GM18520 (cell line): ENCODE data around the gene SLC1A4.

Experiments used
- ATAC-seq: cut with Tn5 transposase; IDR thresholded peaks from one replicate; pipeline ENCODE4 v1.9.1; 2021; ENCODE audit not compliant: unreplicated experiment

Gene SLC1A4

DNA sequence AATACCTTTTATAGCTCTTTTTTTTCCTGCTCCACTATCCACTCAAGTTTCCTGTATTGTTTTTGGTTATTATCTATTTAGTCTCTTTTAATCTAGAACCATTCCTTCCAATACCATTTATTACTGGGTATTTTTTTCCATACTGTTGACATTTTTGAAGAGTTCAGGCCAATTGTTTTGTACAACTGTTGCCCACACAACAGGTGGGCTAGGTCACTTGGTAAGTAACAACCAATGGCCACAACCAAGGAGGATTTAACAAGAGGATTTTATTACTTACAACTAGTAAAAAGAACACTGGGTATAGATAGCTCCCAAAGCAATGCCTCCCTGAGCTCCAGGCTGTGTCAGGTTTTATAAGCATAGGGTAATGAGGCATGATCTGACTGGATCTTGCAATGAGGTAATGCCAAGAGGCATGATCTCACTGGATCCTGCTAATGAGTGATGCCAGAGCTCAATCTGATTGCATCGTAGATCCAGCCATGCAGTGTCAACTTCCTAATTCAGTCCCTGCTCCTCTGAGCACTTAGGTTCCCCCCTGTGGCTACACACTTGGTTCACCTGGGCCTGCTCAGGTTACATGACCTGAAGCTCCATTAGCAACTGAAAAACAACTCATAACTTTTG, 59.9 kb downstream of the SLC1A4 start:
- ATAC-seq: no peak

DNA sequence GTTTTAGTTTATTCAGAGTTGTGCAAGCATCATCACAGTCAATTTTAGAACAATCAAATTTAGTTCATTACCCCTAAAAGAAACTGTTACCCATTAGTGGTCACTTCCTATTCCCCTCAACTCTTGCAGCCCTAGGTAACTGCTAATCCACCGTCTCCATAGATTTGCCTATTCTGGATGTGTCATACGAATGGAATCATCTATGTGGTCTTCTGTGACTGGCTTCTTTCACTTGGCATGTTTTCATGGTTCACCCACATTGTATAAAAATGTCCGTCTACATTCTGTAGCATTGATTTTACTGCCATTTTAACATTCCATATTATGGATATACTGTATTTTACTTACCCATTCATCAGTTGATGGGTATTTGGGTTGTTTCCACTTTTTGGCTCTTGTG, 61.7 kb downstream of the SLC1A4 start:
- ATAC-seq: no peak

DNA sequence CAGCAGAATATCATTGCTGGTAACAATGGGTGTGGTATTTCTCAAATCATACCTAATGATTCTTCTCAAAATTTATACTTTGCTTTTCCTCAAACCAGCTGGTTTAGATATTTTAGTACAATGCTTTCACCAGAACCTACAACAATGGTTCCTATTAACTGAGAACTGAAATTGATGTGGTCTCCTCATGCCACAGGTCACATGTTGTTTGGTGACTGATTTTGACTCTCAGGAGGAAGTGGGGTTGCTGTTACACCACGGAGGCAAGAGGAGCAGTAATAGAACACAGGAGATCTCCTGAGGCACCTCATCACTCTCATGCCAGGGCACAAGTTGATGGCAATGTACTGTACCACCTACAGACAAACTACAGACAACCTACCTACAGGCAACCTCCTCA, 64.0 kb downstream of the SLC1A4 start:
- ATAC-seq: peak; percentile 48

DNA sequence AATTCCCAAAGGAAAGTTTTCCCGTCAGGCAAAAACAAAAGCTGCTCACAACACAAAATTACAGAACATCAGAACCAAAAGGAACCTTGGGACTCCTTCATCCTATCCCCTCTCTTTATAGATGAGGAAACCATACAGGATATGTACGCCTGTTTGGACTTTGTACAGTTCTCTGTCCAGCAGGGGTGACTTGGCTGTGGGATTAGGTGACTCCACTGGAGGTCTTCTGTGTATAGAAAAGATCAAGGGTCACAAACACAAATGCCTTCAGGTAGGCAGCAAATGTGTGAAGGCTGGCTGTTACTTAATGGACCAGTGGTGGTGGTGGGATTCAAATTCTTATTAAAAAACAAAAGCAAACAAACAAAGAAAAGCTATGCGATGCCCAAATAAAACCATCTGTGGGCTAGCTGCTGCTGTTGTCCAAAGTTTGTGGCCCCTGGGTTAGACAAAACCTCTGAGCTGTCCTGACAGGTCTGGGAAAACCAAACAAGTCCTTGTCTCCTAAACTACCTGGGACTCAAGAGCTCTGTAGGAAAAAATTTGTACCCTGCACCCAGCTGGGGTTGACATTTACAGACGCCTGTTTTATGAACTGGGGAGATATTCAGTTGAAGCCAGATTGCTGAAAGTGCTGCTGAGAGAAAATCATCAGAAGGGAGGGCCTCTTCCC, 65.7 kb downstream of the SLC1A4 start:
- no peak for ATAC-seq

DNA sequence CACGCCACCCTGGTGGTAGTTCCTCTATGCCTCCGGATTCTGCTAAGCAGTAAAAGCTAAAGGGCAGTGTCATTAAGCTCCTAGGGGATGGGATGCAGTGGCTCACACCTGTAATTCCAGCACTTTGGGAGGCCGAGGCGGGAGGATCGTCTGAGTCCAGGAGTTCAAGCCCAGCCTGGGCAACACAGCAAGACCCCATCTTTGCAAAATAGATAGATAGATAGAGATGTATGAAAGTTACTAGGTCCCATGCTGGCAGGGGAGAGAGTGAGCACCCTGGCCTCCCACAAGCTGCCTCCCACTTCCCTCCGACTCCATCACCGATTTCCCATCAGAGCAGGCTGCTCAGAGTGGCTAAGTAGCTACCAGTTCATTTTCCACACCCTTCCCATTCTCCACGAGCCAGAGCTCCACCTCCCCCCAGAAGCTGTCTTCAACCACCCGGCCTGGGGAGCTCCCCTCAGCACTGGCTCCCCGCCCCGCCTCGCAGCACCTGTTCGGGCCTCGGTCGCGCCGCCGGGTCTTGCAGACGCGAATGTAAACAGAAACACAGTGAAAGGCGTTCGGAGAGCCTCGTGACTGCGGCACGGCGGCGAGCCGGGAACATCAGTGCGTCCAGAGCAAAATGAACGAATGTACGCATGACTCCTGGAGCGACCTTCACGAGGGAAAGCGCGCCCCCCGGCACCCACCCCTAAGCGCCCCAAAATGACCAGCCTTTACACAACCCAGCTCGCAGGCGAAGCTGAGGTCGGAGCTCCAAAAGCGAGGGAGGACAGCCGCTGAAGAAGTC, 66.4 kb downstream of the SLC1A4 start:
- peak; percentile 11 for ATAC-seq

DNA sequence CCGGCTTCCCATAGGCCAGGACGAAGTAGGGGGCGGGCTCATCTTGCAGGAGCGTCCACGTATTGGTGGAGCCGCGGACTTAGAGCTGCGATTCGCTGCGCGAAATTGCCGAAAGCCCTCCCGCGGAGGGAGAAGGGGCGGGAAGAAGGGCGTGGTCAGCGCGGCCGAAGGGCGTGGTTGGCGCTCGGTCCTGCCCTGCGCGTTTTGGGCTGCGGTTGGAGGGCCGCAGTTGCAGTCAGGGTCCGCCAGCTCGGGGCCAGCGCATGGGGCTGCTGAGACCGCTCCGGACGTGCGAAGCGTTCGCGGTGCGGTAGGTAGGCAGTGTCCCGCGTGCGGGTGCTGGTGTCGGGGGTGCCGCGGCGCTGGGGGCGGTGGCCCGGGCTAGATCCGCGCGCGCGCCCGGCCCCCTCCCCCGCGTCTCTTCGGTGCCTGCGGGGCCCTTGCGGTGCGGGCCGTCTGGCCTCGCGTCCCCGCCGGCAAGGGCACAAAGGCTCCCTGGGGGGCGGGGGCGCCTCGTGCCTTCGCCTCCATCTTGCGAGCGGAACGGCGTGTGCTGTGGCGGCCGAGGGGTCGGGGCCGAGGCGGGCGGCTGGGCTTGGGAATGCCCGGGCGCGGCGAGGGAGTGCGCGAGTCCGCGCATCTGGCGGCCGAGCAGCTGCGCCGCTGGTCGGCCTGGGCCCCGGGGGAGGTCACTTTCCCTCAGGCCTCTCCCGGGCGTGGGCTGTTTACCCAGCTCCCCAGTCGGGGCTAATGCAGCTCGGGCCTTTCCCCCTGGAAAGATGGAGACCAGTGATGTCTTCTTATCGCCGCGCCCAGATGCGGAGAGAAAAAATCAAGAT, 67.2 kb downstream of the SLC1A4 start, which contains the start of gene CEP68:
TSS of gene CEP68 (plus strand) at position 202 of the 839 bp plus-strand sequence. CDS start 13,029 bp downstream, outside the sequence.
- ATAC-seq: peak; percentile 79

DNA sequence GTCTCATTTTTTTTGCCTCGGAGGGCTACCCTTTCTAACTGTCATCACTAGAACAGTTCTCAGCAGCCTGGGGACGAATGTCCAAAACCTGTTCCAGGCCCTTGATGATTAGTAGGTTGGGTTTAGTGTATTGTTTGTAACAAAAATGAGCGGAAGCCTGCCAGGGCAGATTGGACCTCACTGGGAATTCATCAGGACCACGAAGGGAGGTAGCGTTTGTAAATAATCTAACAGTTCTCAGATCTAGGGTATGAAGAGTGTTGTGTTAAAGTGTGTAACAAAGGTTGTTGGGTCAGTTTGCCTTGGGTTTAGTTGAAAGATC, 67.8 kb downstream of the SLC1A4 start:
- ATAC-seq: no peak

DNA sequence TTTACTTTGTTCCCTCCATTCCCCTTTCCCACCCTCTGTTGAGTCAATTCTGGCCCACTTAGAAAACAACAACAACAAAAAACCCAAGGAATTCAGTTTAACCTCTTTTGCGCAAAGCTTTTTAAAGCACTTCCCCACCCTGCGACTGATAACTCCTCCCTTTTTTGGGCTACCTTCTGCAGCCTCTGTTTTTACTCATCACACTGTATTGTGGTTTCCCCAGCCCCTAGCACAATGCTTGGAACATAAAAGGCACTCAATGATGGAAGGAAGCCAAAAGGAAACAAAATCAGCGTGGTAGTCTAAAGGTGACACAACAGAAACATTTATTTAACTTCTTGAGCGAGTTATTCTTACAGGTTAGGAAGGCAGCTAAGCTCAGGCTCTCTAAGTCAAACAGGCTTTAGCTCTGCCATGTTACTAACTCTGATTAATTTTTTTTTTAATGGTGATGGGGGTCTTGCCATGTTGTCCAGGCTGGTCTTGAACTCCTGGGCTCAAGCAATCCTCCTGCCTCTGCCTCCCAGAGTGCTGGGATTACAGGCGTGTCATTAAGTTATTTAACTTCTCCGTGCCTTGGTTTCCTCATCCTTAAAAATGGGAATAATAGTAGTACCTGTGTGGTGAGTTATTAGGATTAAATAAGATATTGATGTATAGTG, 68.3 kb downstream of the SLC1A4 start:
- ATAC-seq: no peak

DNA sequence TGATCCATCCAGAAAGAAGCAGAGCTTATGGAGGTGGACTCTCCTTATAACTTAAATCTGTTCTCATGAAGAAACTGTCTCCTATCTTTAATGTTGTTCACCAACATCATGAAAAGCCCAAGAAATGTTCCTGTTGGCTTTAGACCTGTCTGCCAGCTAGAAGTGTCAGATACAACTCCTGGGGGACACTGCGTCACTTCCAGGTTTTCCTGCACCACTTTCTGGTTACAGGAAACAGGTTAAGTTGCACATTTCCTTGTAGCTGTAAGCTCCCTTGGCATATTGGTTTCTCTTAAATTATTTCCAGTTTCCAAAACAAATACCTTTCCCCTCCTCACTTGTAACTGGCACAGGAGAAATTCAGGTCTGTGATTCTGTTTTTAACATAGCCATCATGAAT, 69.9 kb downstream of the SLC1A4 start:
- no peak for ATAC-seq

DNA sequence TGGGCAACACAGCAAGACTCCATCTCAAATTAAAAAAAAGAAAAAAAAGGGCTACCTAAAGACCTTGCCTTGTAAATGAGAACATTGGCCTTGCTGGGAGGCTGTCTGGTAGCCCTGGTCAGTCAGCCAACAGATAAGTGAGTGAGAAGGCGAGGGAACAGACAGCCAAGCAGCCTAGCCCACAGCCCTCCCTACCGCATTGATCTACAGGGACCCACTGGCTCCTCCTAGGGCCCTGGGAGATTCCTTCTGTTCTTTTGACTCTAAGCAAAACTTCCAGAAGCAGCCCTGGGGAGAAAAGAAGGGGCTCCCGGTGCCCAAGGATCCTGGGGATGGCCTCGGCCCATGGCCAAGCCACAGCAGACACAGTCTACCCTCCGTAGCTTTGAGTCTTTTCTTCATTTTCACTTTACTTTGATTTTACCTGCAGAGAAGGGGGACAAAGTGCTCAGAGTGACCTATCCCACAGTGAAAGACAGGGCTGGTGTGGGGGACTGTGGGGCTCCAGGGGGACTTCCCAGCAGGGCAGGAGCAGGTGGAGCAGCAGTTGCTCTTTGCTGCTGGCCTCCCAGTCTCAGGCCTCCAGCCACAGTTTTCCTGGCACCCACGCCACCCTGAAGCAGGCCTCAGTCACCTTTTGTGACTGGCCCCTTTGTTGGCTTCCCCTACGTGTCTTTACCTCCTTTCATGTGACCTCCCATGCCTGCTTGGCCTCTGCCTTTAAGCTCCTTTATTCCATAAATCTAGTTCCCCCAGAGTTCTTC, 72.1 kb downstream of the SLC1A4 start:
- ATAC-seq: no peak

DNA sequence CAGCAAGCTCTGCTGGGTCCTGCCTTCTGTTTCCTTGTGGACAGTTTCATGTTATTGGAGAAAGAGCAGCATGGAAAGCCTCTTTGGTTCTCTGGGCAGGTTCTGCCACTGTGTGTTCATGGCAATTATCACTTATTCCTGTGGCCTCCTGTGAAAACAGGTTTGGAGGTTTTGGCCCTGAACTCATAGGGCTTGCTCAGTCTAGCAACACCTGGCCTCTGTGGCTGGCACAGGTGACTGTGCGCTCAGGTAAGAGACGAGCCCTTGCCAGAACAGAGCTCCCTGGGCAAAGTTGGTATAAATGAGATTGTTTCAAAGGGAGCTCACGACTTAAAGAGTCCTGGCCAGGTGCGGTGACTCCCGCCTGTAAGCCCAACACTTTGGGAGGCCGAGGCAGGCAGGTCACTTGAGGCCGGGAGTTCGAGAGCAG, 72.7 kb downstream of the SLC1A4 start:
- no peak for ATAC-seq

DNA sequence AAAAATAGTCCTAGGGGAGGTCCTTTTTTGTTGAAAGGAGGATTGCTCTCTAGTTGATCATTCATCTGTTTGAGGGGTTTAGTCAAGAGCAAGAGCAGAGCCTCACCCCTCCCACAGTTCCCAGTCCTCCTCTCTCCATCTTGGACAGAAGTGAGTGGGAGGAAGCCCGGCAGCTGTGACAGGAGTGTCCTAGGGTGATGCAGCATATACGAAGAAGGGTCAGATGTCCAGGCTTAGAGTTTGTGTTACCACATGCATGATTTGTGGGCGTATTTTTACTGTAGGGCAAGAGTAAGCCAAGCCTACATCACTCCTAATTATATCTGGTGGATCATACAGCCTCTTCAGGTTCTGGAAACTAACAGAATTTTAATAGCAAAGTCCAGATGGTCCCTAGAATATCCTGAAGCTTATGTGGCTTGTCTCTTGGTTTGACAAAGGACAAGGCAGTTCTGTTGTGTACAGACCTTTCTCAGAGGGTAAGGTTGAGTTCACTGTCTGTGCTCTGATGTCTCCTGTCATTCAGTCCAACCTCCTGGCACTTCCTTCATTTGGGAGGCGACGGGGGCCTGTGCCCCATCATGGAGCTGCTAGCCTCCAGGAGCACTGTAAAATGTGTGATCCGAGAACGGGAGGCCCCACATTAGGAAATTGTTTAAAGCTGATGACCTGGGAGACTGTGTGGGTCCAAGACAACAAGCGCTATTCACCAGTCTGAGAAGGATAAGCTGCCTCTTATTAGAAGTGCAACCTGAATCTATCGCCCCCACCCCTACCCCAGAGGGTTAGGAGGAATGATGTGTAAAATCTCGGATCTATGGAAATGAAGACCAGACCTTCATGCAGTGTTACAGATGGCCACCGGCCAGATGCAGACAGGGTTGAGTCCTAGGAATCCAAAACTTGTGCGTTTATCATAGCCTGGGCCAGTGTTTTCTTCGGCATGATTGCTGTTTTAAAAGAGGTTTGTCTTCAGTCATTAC, 73.9 kb downstream of the SLC1A4 start:
- ATAC-seq: no peak

DNA sequence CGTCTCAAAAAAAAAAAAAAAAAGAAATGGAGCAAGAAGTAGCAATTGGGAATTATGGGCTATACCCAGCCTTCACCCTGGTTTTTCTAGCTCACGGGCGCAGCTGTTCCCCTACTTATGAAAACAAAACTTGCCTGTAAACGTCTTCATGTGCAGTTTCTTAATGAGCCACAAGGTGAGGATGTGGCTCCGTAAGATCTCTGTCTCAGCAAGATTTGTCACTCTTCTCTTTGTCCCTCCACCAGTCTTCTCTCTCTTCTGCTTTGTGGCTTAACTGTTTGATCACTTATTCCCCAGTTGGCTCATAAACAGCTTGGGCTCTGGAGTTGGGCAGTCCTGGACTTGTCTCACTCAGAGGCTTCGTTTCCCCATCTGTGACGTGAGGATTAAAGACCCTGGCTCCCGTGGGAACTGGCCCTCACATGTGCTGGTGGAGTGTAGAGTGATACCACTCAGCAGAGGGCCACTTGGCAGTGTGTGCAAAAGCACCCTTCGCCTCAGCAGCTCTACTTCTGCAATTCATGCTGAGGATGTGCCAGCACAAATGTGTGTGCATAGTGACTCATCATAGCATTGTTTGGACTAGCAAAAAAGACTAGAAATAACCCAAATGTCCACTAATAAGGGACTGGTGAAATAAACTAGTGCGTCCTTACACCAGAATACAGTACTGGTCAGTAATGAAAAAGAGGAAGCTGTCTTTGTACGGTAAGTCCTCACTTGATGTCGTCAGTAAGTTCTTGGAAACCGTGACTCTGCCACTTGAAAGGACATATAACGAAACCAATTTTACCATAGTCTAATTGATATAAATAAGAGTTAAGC, 75.7 kb downstream of the SLC1A4 start:
- peak; percentile 70 for ATAC-seq

DNA sequence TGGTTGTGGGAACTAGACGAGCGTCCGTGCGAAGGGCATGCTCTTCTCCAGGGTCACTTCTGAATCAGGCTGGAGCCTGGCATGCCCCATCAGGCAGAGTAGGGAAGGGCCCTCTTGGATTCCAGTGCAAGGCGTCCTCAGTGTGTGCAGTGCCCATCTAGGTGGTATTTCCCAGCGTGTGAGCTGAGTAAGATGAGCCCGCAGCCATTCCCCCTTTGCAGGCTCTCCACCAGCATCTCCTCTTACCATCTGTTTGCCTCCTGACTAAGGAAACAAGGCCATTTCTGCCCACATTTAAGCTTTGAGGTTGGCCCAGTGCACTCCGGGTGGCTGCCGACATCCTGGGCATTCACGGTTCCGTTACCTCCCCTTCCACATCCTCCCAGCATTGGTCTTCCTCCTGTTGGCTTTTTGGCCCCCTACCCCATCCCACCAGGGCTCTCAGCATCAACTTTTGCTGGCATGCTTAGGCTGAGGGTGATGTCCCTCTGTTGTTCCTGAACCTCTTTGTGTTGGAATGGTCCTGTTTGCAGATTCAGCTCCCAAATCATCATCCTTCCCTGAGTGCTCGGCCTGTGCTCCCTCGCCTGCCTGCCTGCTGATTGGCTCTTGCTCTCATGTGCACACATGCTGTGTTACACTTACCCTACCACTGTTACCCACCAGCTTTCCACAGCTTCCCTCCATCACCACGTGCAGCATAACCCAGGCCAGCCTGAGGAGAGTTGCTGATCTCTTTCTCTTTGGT, 78.8 kb downstream of the SLC1A4 start:
- ATAC-seq: no peak

DNA sequence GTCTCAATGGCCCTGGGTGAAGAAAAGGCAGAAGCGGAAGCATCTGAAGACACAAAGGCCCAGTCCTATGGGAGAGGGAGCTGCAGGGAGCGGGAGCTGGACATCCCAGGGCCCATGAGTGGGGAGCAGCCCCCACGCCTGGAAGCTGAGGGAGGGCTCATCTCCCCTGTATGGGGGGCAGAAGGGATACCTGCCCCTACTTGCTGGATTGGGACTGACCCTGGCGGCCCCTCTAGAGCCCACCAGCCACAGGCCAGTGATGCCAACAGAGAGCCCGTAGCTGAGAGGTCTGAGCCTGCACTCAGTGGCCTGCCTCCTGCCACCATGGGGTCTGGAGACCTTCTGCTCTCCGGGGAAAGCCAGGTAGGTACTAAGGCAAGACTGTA, 80.2 kb downstream of the SLC1A4 start:
- no peak for ATAC-seq

DNA sequence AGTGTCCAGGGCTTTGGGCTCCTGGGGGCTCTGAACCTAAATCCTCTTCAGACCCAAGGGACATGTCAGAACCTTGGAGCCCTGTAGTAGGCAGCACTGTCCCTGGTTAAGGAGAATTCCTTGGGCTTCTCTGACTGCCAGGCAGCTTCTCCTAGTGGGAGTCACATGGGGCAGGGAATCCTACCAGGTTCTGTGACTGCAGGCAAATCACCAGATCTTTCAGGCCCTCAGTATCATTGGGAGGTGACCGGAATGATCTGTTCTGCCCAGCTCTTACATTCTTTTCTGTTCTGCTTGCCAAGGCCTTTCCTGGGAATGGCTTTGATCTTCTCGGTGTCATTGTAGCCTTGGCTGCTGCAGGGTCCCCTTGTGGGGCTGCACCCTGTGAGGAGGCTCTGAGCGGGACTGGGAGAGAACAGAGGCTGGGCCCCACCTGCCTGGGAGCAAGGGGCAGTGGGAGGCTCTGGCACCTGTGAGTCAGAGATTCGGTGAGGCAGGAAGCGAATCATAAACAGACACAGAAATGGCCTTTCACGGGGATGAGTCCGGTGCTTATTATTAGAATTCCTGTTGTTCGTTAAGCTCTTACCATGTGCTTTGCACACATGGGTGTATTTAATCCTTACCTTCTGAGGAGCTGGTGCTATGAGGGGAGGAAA, 81.1 kb downstream of the SLC1A4 start:
- no peak for ATAC-seq

DNA sequence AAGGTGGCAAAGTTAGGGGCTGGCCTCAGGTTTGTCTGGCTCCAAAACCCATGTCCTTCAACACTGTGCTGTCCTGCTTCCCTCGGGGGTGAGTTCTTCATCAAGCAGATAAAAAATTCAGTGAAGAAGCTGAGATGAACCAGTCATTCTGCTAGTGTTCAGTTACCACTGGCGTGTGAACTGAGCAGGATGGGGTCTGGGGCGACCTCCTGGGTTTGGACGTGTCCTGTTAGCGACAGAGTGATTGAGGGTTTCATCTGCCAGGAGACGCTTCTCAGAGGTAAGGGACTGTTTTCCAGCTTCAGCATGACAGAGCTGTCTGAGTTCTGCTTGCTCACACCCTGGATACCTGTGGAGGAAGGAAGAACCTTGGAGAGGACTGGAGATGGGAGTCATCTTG, 81.7 kb downstream of the SLC1A4 start:
- no peak for ATAC-seq
